ENCODE measurements around the gene HOXD9.

The HOXD9 gene

DNA sequence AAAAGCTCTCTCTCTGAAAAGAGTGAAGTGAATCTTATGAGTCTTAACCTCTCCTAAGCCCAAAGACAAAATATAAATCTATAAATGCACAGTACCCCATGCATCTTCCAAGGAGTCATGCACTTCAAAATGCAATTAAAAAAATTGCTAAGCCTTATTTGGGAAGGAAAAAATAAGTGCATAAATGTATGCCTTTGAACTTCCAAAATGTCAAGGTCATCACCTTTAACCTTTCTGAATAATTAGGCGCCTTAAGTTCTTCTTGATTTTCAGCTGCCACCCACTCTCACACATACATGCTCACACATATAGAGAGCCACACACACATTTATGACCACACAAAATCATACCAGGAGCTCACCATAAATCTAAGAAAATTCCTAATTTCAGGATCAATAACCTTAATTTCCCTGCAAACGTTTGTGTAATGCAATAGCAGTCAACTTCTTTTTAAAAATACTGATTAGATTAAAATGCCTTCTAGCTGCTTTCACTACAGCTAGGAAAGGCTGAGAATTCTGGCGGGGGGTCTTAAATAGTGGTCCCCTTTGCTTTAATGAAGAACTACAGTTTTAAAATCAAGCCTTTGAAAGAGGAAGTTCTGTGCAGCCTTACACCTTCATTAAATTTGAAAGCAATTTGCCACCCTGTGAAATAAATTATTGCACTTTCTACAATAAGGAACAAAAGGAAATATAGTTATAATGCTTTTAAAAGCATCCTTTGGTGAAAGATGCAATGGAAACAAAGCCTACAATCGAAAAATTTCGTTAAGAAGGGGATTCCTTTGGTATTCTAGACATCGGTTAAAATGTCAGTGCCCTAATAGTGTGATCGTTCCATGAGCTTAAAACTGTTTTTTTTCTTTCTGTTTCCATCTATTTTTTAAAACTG is 11.9 kb upstream of the HOXD9 start:
- ATAC-seq: no peak

DNA sequence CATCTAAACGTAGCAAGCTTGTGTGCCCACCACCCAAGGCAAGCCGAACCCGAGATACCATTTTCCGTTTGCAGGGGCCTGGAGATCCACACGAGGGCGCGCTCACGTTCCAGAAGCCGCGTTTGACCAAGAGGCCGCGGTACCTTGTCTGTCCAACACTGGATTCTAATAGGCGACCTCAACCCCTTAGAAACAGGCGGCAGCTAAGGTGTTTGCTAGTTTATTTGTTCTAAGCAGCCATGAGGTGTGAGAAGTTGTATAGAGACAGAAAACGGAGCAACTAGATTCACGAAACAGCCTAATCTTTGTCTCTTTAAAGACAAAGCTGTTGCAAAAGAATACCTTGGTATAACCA is 11.2 kb upstream of the HOXD9 start:
- no peak for DNase-seq
- no peak for ATAC-seq

More for the DNA sequence above, 11.9 kb upstream of the HOXD9 start:
- no peak for DNase-seq

DNA sequence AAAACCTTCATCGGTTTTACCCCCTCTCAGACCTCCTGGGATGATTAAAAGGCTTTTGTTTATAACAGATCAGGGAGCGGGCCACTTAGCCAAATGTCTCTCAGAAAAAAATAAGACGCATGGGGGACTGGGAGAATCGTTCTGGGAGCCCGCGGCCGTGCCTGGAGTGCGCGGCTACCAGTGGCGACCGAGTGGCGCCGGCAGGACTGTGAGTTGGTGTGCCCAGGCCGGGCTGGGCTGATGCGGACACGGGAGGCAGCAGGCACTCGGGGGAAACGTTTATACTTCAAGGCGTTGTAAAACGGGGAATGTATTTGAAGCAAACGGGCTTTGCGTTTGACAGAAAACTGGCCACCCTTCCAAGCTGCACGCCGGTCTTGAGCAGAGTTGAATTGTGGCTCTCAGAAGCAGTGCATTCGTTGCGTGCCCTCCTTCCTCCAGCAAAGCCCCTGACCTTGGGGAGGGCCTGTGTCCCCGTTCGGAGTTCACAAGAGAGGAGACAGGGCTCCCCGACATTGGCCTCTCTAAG is 10.6 kb upstream of the HOXD9 start:
- no peak for ATAC-seq
- DNase-seq: no peak

DNA sequence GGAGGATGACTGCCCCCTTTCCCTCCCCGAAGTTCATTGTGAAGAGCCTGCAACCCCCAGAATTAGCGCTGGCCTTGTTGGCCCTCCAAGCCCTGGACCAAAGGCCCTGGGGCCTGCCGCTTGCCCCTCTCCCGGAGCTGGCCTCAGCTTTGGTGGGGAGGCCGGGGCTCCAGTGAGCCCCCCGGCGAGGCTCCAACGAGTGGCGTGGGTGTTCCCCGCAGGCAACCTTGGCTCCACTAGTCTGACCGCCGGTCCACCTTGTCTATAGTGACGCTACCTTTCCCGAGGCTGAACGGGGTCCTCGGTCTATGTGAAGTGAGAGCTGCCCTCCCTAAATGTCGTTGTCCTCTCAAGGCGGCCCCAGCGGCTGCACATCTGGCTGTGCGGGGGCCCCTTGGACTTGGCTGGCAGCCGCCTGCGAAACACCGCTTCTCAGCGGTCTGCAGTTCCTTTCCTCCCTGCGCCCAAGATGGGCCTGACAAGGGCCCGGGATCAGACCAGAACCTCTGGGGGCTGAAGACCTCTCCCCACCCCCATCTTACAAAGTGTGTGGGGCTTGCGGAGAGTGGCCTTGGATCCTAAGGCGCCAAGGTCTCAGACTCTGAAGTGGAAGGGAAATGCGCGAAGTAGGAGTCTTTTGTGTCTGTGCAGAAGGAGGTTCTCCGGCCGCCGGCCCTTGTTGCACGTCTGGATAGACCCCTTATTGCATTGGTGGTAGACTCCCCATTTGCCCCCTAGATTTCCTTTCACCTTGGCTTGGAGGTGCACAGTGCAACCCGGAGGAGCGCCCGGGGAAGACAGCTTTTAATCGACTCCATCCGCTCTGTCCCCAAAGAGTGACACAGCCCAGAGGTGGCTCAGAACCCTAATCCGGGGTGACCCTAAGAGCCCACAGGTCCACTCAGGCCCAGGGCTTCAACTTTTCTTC is 9.9 kb upstream of the HOXD9 start:
- ATAC-seq (no peak), DNase-seq (no peak)

DNA sequence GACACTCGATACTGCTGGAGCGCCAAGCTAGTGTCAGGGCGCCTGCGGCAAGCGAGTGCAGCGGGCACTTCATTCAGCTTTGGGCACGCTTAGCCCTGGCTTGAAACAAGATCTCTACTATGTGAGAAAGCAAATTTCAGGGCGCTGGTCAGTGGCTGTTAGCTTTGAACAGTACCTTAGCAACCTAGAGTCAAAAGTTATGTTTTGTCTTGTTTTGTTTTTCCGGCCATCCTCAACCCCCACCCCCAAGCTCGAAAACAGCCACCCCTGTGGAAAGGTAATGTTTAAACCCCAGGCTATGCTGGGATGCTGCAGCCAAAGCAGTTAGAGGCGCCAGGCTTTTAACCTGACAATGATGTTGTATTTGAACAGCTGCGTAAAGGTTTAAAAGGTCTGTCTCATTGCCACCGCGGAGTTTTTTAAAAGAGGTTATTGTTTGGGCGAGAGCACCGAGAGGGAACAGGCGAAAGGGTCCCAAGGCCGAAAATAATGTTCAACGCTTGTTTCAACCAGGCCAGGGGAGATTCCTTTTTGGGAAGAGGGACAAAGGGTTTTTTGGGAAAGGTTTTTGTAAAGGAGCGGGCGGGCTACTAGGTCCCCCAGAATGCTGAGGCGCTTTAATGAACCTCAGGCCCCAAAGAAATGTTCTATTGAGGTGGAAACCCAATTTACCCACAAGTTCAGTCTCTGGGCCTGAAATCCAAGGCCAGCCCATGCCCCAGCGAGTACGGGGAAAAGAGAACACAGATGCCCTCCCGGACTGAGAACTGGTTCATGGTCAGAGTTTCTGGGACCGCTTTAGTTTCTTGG is 8.2 kb upstream of the HOXD9 start:
- no peak for ATAC-seq
- no peak for DNase-seq

DNA sequence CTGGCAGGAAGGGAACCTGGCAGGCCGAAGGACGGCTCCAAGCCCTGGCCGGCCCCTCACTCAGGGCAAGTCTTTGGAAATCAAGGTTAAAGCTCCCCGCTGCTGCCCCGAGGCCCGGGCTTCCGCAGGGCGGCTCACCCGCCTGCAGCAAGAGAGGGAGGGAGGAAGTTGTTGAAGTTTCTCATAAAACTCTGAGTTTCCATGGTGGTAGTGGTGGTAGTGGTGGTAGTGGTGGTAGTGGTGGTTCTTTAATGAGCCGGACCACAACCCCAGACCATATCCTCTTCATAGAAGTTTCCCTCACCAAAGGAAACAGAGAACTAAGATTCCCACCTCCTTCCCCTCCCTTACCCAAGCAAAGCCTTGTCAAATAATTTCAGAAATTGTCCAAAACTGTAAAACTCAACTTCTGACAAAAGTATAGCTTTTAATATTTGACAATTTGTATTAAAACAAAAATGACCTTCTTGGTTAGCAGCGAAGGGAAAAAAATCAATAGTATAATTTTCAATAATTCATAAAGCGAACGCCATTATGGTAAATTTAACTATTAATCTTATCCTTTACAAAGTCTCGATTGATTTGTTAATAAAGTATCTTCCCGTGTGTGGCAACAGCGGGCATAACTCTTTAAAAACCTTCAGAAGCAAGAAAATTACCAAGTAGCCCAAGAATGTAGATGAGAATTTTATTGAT is 7.4 kb upstream of the HOXD9 start:
- DNase-seq (no peak), ATAC-seq (no peak)

DNA sequence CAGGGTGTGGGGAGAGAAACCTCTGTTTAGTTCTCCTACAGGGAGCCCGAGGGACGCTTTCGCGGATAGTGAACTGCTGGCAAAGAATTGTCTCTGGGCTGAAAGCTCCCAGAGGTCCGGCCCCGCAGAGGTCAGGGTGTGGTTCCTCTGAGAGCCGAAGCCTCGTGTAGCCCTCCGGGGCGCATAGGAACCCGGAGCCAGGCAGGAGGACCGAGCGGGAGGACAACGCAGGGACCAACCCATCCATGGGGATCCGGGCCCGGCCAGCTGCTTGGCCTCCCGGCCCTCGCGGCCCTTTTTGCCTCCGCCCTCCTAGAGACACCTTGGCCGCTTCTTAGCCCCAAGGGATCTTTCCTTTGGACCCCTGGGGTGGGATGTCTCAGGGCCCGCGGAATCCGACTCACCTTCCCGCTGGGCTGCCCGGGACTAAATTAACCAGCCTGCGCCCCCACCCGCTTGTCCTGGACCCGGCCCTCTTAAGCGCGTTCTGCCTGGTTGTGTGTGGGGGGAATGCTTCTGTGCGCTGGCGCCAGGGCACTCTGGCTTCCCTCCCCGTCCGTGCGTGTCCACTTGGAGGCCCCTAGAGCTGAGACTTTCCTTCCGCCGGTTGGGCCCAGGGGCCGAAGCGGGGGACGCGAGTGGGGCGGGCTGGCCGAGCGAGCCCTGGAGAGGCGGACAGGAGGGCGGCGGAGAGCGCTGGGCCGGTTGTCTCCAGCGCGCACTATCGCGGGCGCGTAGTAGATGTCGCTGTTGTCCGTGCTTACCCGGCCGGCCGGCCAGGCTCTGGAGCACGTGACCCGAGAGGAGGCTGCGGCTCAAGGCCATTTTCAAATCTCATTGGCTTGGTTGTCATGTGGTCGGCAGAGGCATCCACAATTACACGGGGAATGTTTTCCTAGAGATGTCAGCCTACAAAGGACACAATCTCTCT is 6.4 kb upstream of the HOXD9 start, which contains the start of gene HOXD10:
Gene HOXD10, plus strand, starts transcription at position 896 of the 931 bp plus-strand sequence. CDS start 56 bp downstream, outside the sequence.
- no peak for ATAC-seq
- DNase-seq: no peak

DNA sequence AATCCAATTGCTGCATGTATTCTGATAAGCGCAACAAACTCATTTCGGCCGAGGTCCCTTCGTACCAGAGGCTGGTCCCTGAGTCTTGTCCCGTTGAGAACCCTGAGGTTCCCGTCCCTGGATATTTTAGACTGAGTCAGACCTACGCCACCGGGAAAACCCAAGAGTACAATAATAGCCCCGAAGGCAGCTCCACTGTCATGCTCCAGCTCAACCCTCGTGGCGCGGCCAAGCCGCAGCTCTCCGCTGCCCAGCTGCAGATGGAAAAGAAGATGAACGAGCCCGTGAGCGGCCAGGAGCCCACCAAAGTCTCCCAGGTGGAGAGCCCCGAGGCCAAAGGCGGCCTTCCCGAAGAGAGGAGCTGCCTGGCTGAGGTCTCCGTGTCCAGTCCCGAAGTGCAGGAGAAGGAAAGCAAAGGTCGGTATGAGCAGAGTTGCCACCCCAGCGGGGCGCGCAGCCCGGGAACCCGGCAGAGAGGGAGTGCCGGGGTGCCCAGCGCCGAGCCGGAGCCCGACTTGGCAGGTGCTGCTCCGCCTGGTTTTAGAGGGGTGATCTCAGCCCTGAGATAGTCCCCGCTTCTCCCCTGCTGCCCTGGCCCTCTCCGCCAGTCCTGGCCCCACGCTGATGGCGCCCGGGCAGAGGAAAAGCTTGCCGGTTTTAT is 5.2 kb upstream of the HOXD9 start:
- DNase-seq (no peak), ATAC-seq (no peak)

DNA sequence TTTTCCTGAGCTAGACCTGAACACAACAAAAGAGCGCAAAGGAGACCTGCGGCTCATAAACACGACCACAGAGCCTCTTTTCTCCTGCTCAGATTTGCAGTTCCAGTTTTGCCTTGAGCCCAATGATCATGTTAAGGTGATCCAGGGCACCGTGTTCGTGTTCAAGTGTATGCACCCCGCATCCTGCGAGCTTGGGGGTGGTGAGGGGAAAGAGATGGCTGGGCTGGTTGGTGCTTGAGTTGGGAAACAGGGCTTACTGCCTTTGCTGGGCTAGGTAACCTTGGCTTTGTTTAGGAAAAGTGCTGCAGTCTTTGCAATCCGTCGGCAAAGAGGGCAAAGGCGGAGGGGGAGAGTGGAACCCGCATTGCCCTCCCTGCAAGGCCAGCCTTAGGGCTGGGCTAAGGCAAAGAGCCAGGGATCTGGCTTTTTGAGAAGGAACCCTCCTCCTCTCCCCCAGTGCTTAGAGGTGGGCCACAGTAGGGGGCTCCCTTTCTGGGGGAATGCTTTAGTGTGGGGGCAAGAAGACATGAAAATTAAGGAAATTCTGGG is 4.6 kb upstream of the HOXD9 start:
- ATAC-seq (no peak), DNase-seq (no peak)

DNA sequence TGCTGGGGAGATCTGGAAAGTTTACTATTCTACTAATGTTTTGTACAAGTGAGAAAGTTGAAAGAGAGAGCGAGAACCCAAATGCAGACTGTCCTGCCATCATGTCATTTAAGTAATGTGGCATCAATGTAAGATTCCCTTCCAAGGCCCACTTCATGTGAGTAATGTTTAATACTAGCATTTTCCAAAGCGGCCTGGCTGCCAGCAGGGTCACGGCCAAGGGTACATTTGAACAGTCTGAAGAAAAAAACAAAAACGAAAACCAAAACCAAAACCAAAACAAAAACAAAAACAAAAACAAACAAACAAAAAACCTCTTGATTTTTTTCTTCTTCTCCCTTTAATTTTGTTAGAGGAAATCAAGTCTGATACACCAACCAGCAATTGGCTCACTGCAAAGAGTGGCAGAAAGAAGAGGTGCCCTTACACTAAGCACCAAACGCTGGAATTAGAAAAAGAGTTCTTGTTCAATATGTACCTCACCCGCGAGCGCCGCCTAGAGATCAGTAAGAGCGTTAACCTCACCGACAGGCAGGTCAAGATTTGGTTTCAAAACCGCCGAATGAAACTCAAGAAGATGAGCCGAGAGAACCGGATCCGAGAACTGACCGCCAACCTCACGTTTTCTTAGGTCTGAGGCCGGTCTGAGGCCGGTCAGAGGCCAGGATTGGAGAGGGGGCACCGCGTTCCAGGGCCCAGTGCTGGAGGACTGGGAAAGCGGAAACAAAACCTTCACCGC is 3.7 kb upstream of the HOXD9 start:
- DNase-seq: no peak
- ATAC-seq: no peak

DNA sequence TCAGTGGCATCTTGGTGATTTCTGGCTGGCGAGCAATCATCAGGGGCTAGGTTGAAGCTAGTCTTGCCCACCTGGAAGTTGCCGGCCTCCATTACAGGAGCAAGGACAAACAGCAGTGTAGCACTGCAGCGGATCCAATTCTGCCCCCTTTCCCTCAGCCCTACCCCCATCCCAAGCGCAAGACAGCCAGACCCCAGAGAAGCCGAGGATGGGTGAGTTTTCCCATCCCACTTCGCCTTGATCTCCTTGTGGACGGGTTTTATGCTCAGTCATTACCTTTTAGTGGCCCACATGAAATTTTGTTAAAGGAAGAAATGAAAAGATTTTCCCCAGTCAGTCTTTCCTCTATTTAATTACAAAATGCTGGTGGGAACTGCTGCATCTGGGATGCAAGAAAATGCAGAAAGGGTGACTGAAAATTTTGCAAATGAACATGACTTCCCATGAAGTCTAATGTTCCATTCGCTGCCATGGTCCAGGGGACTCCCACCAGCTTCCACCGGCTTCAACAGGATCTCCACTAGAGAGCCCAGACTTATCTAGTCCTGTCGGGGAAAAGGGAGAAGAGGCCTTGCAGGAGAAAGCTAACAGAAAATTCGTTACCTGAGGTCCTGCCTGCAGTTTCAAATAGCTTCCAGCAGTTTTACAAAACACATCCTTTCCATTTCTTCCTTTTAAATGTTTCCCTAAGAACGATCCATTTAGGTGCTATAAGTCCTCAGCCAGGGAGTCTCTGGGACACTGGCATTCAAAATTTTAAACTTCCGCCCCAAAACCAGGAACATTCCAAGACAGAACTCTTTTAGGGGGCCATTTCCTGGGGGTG is 1.9 kb upstream of the HOXD9 start:
- DNase-seq (no peak), ATAC-seq (no peak)

DNA sequence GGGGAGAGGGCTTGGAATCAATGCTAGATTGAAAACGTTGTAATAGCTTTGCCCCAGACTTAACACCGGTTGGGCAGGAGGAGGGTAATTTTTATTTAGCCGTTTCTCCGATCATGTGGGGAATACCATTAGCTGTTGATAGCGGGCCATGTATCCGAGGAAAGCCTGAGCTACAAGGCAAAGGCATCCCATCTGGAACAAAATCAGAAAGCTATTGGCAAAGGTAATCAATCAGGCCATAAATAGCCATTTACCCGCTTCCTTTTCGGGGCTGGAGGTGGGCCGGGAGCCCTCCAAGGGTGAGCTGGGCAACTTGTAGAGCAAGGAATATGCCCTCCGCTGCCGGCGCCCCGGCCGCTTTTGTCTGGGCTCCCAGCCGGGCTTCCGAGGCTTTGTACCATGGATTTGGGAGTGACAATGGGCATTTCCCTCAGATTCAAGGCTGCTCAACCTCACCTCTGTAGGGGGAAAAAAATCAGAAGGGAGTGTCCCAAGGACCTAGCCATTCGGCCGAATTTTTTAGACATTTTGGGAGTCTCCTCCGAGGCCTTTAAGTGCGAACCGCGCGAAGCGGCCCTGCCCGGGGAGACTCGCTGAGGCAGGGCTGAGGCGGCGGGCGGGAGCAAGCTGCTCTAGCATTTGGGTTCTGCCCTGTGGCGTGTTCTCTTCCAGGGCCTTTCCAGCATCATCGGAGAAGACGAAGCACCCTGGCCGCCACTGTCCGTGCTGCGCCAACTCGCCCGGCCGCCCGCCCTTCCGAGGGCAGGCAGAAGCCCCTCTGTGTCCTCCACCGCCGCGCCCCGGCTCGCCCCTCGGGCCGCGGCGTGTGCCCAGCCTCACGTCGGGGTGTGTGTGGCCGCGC is 1.1 kb upstream of the HOXD9 start:
- no peak for ATAC-seq
- DNase-seq: no peak

DNA sequence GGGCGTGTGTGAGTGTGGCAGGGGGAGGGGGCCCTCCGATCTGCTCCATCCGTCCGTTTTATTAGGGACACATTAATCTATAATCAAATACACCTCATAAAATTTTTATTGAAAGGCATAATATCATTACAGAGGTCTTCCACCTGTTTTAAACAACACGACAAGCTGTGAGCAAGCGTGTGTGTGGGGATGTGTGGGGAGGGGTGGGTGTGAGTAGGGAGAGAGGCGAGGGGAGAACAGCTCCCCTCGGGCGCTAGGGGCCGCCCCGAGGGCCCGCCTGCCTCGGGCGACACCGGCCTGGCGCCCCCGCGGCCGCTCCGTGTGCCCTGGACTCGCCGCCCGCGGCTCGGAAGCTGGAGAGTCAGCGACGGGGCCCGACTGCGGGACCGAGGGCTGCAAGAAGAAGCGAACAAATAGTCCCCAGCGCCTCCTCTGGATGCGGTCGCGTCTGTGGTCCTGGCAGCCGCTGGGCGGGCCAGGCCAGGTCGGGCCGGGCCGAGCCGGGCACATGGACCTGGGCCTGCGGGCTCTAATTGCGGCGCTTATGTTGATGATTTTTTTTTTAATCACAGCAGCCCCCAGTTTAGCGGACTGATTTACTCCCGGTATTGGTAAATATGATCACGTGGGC is 352 bp upstream of the HOXD9 start:
- no peak for DNase-seq
- no peak for ATAC-seq

DNA sequence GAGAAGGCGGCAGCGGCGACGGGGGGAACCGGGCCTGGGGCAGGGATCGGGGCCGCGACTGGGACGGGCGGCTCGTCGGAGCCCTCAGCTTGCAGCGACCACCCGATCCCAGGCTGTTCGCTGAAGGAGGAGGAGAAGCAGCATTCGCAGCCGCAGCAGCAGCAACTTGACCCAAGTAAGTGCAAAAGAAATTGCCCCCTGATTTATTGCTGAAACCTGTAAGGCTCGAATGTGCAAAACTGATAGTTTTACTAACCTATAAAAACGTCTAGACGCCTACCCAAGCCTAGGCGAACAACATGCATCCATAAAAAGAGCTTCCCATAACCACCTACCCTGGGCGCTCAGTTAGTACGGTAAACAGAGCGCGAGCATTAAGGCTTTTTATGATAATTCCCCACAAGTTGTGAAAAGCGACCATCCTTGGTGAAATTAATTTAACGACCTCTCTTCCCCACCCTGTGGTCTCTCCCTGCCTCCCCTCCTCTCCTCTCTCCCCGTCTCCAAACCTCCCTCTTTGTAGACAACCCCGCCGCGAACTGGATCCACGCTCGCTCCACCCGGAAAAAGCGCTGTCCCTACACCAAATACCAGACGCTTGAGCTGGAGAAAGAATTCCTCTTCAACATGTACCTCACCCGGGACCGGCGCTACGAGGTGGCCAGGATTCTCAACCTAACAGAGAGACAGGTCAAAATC is 1.0 kb downstream of the HOXD9 start:
- no peak for ATAC-seq
- no peak for DNase-seq

DNA sequence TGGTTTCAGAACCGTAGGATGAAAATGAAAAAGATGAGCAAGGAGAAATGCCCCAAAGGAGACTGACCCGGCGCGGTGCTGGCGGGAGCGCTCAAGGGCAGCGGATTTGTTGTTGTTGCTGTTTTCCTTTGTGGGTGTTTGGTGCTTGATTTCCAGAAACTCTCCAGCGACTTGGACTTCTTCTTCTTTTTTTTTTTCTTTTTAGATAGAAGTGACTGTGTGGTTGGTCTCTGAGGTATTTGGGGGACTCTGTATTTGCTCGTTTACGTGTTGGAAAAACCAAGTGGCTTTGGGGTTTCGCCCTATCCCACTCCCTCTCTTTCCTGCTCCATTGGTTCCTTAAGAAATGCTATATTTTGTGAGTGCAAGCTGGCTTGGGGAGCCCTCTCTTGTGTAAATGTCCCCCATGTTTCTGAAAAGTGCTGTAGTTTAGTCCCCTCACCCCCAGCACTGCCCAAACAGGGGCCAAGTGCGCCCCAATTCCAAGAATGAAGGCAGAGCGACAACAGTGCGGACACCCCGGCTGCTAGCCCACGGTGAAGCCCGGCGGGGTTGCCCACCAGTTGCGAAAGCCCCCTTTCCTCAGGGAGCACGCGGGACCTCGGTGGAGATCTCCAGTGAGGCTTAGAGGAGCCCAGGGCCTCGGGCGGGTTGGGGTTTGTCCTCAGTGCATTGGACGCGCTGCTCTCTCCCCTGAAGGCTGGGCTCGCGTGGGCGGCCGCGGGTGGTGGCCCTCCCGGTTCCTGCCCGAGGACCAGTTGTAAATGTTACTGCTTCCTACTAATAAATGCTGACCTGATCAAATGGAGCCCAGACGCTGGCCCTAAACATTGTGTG is 1.8 kb downstream of the HOXD9 start:
- no peak for DNase-seq
- no peak for ATAC-seq
